CD14-positive monocyte (primary cell): ENCODE data around the gene GMDS. TPM values are rescaled to one million over a fixed set of nuclear protein-coding genes. Genes with fewer than 3 reads are reported as not detected.

ENCODE experiments used
- DNase-seq, 3 donors: peaks; one replicate each; pipeline ENCODE4 v3.0.0-alpha.2; 2011 to 2022
- H2AFZ ChIP-seq: 2 replicates; pipeline ENCODE4 v1.6.0; 2012; ENCODE audit warnings: mild to moderate bottlenecking, low read depth, low read length, inconsistent platforms; ENCODE audit not compliant: insufficient read depth, poor library complexity, severe bottlenecking
- H3K27ac ChIP-seq, 2 donors: 1 replicate in 1 of 2; 2 replicates in 1 of 2; pipeline ENCODE4 v1.5.1; 2012 to 2013; ENCODE audit warnings: low read length in 2 of 2, control low read depth in 1 of 2, inconsistent platforms in 1 of 2, low read depth in 1 of 2, mild to moderate bottlenecking in 1 of 2
- H3K27me3 ChIP-seq, 2 donors: one replicate each; pipeline versions ENCODE4 v1.6.0 to v1.6.1; 2011 to 2013; ENCODE audit warnings: low read length in 2 of 2; ENCODE audit not compliant: control insufficient read depth in 2 of 2, insufficient read depth in 2 of 2
- H3K36me3 ChIP-seq, 2 donors: replicated peaks in 1 of 2; 1 replicate in 1 of 2; 2 replicates in 1 of 2; pipeline versions ENCODE4 v1.5.1 to v1.6.1; 2012 to 2013; ENCODE audit warnings: low read length in 2 of 2, control low read depth in 1 of 2, inconsistent platforms in 1 of 2, mild to moderate bottlenecking in 1 of 2; ENCODE audit not compliant: insufficient read depth in 2 of 2, control insufficient read depth in 1 of 2
- H3K4me1 ChIP-seq, 2 donors: 1 replicate in 1 of 2; 2 replicates in 1 of 2; pipeline versions ENCODE4 v1.5.1 to v1.6.1; 2012 to 2013; ENCODE audit warnings: low read length in 2 of 2, control low read depth in 1 of 2, inconsistent platforms in 1 of 2, mild to moderate bottlenecking in 1 of 2, moderate library complexity in 1 of 2; ENCODE audit not compliant: insufficient read depth in 2 of 2, control insufficient read depth in 1 of 2
- H3K4me2 ChIP-seq: replicated peaks from 2 replicates; pipeline ENCODE3; 2012; ENCODE audit warnings: low read length, moderate library complexity, mild to moderate bottlenecking; ENCODE audit not compliant: poor library complexity, severe bottlenecking; ENCODE audit errors: extremely low read depth
- H3K4me3 ChIP-seq, 3 experiments: fragments of 200-600 bp in 1 of 3; sonication (generic) in 1 of 3; replicated peaks in 1 of 3; 1 replicate in 2 of 3; 2 replicates in 1 of 3; pipeline ENCODE4 v1.5.1; 2011 to 2013; ENCODE audit warnings: low read length in 3 of 3, mild to moderate bottlenecking in 3 of 3, control low read depth in 2 of 3, low read depth in 2 of 3, inconsistent platforms in 1 of 3, moderate library complexity in 1 of 3
- H3K79me2 ChIP-seq: 2 replicates; pipeline ENCODE4 v1.6.0; 2012; ENCODE audit warnings: mild to moderate bottlenecking, control low read depth, inconsistent platforms, low read length, moderate library complexity; ENCODE audit not compliant: insufficient read depth
- H3K9ac ChIP-seq: 2 replicates; pipeline ENCODE4 v1.6.0; 2017; ENCODE audit warnings: low read length, mild to moderate bottlenecking; ENCODE audit not compliant: insufficient read depth, poor library complexity, severe bottlenecking
- H3K9me3 ChIP-seq, 2 donors: replicated peaks in 1 of 2; 1 replicate in 1 of 2; 2 replicates in 1 of 2; pipeline versions ENCODE4 v1.5.1 to v1.6.1; 2012 to 2013; ENCODE audit warnings: low read length in 2 of 2, control low read depth in 1 of 2; ENCODE audit not compliant: control insufficient read depth in 1 of 2, insufficient read depth in 1 of 2
- H4K20me1 ChIP-seq: 2 replicates; pipeline ENCODE4 v1.6.0; 2012; ENCODE audit warnings: mild to moderate bottlenecking, low read length, control low read depth, moderate library complexity; ENCODE audit not compliant: insufficient read depth
- H3K27ac Mint-ChIP-seq, 7 donors: one replicate each; pipeline ENCODE4 v1.8.0; 2020; ENCODE audit warnings: mild to moderate bottlenecking in 7 of 7, mixed read lengths in 7 of 7, moderate library complexity in 6 of 7, inconsistent platforms in 2 of 7
- H3K27me3 Mint-ChIP-seq, 3 donors: one replicate each; pipeline ENCODE4 v1.8.0; 2021 to 2022; ENCODE audit warnings: low read depth in 3 of 3, mild to moderate bottlenecking in 3 of 3, mixed read lengths in 3 of 3, moderate library complexity in 3 of 3, inconsistent platforms in 1 of 3
- H3K36me3 Mint-ChIP-seq, 2 donors: one replicate each; pipeline ENCODE4 v1.8.0; 2020; ENCODE audit warnings: mixed read lengths in 2 of 2, inconsistent platforms in 1 of 2, mild to moderate bottlenecking in 1 of 2
- H3K4me1 Mint-ChIP-seq: one replicate; pipeline ENCODE4 v1.8.0; 2020; ENCODE audit warnings: mild to moderate bottlenecking, mixed read lengths
- H3K4me3 Mint-ChIP-seq, 2 donors: one replicate each; pipeline ENCODE4 v1.8.0; 2020; ENCODE audit warnings: mild to moderate bottlenecking in 2 of 2, mixed read lengths in 2 of 2, moderate library complexity in 1 of 2
- H3K9me3 Mint-ChIP-seq, 7 donors: one replicate each; pipeline ENCODE4 v1.8.0; 2020 to 2022; ENCODE audit warnings: mixed read lengths in 7 of 7, mild to moderate bottlenecking in 6 of 7, moderate library complexity in 6 of 7, inconsistent platforms in 2 of 7
- CTCF ChIP-seq: fragments of 200-600 bp; IDR thresholded peaks from one replicate; pipeline ENCODE4 v1.8.0; 2022; ENCODE audit warnings: antibody characterized with exemption, mild to moderate bottlenecking
- WGBS: methylation state at CpG from one replicate; pipeline ENCODE4 v1.1.5; 2013; ENCODE audit warnings: missing lambda C conversion rate; ENCODE audit not compliant: insufficient coverage; 5-methylcytosine and 5-hydroxymethylcytosine counted together
- intact Hi-C, 2 donors: fragments of 100-400 bp; cut with micrococcal nuclease; formaldehyde crosslinking; loops; one replicate each; pipeline versions ENCODE4 v1.15.0 to v1.15.1; 2023
- polyA plus RNA-seq, 3 donors: library from polyadenylated mRNA; depleted of rRNA in 1 of 3; unstranded in 2 of 3; stranded (reverse) in 1 of 3; fragments of 300-500 nt in 2 of 3; fragments of >200 nt in 1 of 3; fragmentation: Illumina TruSeq in 2 of 3; gene quantifications; 1 replicate in 2 of 3; 2 replicates in 1 of 3; pipeline ENCODE4 v1.2.3, GENCODE V29; 2012 to 2021

GMDS gene
- polyA plus RNA-seq, 3 donors, result 10.5 to 19.9 (median 17.6) TPM

GRCh38 chr6:1949538-1949937, 295.9 kb downstream of the GMDS start:
- Histone ChIP-seq H3K4me1 (peaks cover 8 to 10% of the 10 kb centered on the region in 2 donors), H3K79me2 (no peaks in the 10 kb centered on the region), H4K20me1 (no peaks in the 10 kb centered on the region), H3K4me2 (peak overlapping the region; percentile 16), H3K9ac (no peak overlapping the region), H3K9me3 (no peaks in the 10 kb centered on the region), H3K27me3 (no peaks in the 10 kb centered on the region), H3K4me3 (no peak overlapping the region), H3K36me3 (peaks cover 0 to 5% of the 10 kb centered on the region in 2 donors), H3K27ac (no peak overlapping the region), H2AFZ (no peak overlapping the region)
- H3K4me3 Mint-ChIP-seq, result no peak overlapping the region
- no peaks in the 10 kb centered on the region for H3K27me3 Mint-ChIP-seq
- H3K27ac Mint-ChIP-seq, result no peak overlapping the region
- intact Hi-C loops, result no loop called here
- H3K9me3 Mint-ChIP-seq, result no peaks in the 10 kb centered on the region
- DNase-seq, result peak in 1 of 3 donors; percentile 17
- 100% methylated on average over 1 of the region's 2 CpGs for WGBS
- peaks cover 3 to 18% of the 10 kb centered on the region in 2 donors for H3K36me3 Mint-ChIP-seq
- H3K4me1 Mint-ChIP-seq, result peaks cover 15% of the 10 kb centered on the region
- no peak for TF ChIP-seq CTCF

GRCh38 chr6:1947922-1948321, 297.5 kb downstream of the GMDS start:
- Histone ChIP-seq H3K4me3 (no peak overlapping the region), H3K27ac (no peak overlapping the region), H3K27me3 (no peaks in the 10 kb centered on the region), H3K4me1 (peaks cover 8 to 10% of the 10 kb centered on the region in 2 donors), H3K9ac (no peak overlapping the region), H3K36me3 (peaks cover 0 to 5% of the 10 kb centered on the region in 2 donors), H3K4me2 (no peak overlapping the region), H2AFZ (no peak overlapping the region), H4K20me1 (no peaks in the 10 kb centered on the region), H3K9me3 (no peaks in the 10 kb centered on the region), H3K79me2 (no peaks in the 10 kb centered on the region)
- Mint-ChIP-seq H3K9me3 (no peaks in the 10 kb centered on the region), H3K4me1 (peaks cover 15% of the 10 kb centered on the region), H3K27ac (no peak overlapping the region), H3K4me3 (no peak overlapping the region), H3K27me3 (no peaks in the 10 kb centered on the region), H3K36me3 (peaks cover 3 to 18% of the 10 kb centered on the region in 2 donors)
- no peak for TF ChIP-seq CTCF
- intact Hi-C loops, result no loop called here
- no peak for DNase-seq
- no CpG with 5 or more reads among the region's 4 CpGs for WGBS
